WTC11 (cell line): ENCODE results near the gene PKNOX1. TPM values are rescaled to one million over a fixed set of nuclear protein-coding genes. Genes with fewer than 3 reads are reported as not detected.

Experiments
- ATAC-seq: fragments of 200-7000 bp; cut with Tn5 transposase; 2 replicates; pipeline ENCODE4 v1.10.0; 2021; ENCODE audit warnings: mild to moderate bottlenecking, moderate library complexity
- CTCF ChIA-PET: fragments of 300-600 bp; sonication (Branson Sonifier 250); formaldehyde crosslinking; loops from one replicate; lab custom pipeline; 2021; ENCODE audit warnings: antibody characterized with exemption; lab: Charles Lee
- POLR2A ChIA-PET: fragments of 350-600 bp; sonication (Branson Sonifier 250); formaldehyde crosslinking; loops from one replicate; lab custom pipeline; 2021; ENCODE audit warnings: antibody characterized with exemption; lab: Charles Lee
- DNase-seq: peaks from one replicate; pipeline ENCODE4 v3.0.0; 2021; ENCODE audit warnings: low spot score
- H3K27ac Mint-ChIP-seq: 2 replicates; pipeline ENCODE4 v1.8.0; 2021; ENCODE audit warnings: mixed read lengths
- H3K27me3 Mint-ChIP-seq: 2 replicates; pipeline ENCODE4 v1.8.0; 2021; ENCODE audit warnings: low read depth, mild to moderate bottlenecking, moderate library complexity, mixed read lengths
- H3K36me3 Mint-ChIP-seq: 2 replicates; pipeline ENCODE4 v1.8.0; 2021; ENCODE audit warnings: mixed read lengths
- H3K4me1 Mint-ChIP-seq: 2 replicates; pipeline ENCODE4 v1.8.0; 2022; ENCODE audit warnings: mixed read lengths
- H3K4me3 Mint-ChIP-seq: 2 replicates; pipeline ENCODE4 v1.8.0; 2021; ENCODE audit warnings: mild to moderate bottlenecking, moderate library complexity, mixed read lengths
- H3K9me3 Mint-ChIP-seq: 2 replicates; pipeline ENCODE4 v1.8.0; 2021; ENCODE audit warnings: mixed read lengths
- AR ChIP-seq: fragments of 250-450 bp; sonication (Bioruptor Pico); IDR thresholded peaks from 2 replicates; pipeline ENCODE4 v1.9.0; 2021; ENCODE audit warnings: mild to moderate bottlenecking
- CREB1 ChIP-seq: sonication (generic); formaldehyde crosslinking; IDR thresholded peaks from 2 replicates; pipeline ENCODE4 v1.8.0; 2023; ENCODE audit warnings: mild to moderate bottlenecking, missing genetic modification reagents
- ERG ChIP-seq: fragments of 250-450 bp; sonication (Bioruptor Pico); IDR thresholded peaks from 2 replicates; pipeline ENCODE4 v1.8.0; 2021; ENCODE audit warnings: mild to moderate bottlenecking
- ETV6 ChIP-seq: sonication (generic); formaldehyde crosslinking; IDR thresholded peaks from 2 replicates; pipeline ENCODE4 v1.8.1; 2022; ENCODE audit warnings: mild to moderate bottlenecking, missing genetic modification reagents
- IRF1 ChIP-seq: sonication (generic); formaldehyde crosslinking; IDR thresholded peaks from 2 replicates; pipeline ENCODE4 v1.8.0; 2023; ENCODE audit warnings: missing genetic modification reagents
- KAT7 ChIP-seq: sonication (generic); formaldehyde crosslinking; IDR thresholded peaks from 2 replicates; pipeline ENCODE4 v1.8.1; 2023; ENCODE audit warnings: missing genetic modification reagents, mild to moderate bottlenecking, borderline replicate concordance
- MAX ChIP-seq: sonication (generic); formaldehyde crosslinking; IDR thresholded peaks from 2 replicates; pipeline ENCODE4 v1.8.0; 2022; ENCODE audit warnings: mild to moderate bottlenecking, missing genetic modification reagents
- MYBL2 ChIP-seq: sonication (generic); formaldehyde crosslinking; IDR thresholded peaks from 2 replicates; pipeline ENCODE4 v1.8.1; 2023; ENCODE audit warnings: mild to moderate bottlenecking, moderate library complexity, missing genetic modification reagents
- NR1H2 ChIP-seq: sonication (generic); formaldehyde crosslinking; IDR thresholded peaks from 2 replicates; pipeline ENCODE4 v1.9.0; 2021; ENCODE audit warnings: mild to moderate bottlenecking, moderate library complexity, missing genetic modification reagents
- NR2C2 ChIP-seq: sonication (generic); formaldehyde crosslinking; IDR thresholded peaks from 2 replicates; pipeline ENCODE4 v1.8.0; 2022; ENCODE audit warnings: mild to moderate bottlenecking, missing genetic modification reagents
- SMAD3 ChIP-seq: sonication (generic); formaldehyde crosslinking; IDR thresholded peaks from 2 replicates; pipeline ENCODE4 v1.8.0; 2022; ENCODE audit warnings: missing genetic modification reagents, mild to moderate bottlenecking, borderline replicate concordance
- SMAD4 ChIP-seq: sonication (generic); formaldehyde crosslinking; IDR thresholded peaks from 2 replicates; pipeline ENCODE4 v1.8.0; 2022; ENCODE audit warnings: mild to moderate bottlenecking, missing genetic modification reagents
- USF2 ChIP-seq: sonication (generic); formaldehyde crosslinking; IDR thresholded peaks from 2 replicates; pipeline ENCODE4 v1.8.1; 2023; ENCODE audit warnings: mild to moderate bottlenecking, missing genetic modification reagents, moderate library complexity
- ZMAT4 ChIP-seq: fragments of 250-450 bp; sonication (Bioruptor Pico); IDR thresholded peaks from 2 replicates; pipeline ENCODE4 v1.9.0; 2021; ENCODE audit warnings: mild to moderate bottlenecking
- ZNF281 ChIP-seq: sonication (generic); formaldehyde crosslinking; IDR thresholded peaks from 2 replicates; pipeline ENCODE4 v1.8.0; 2023; ENCODE audit warnings: mild to moderate bottlenecking, missing genetic modification reagents
- ZNF425 ChIP-seq: fragments of 250-450 bp; sonication (Bioruptor Pico); conservative IDR thresholded peaks from 2 replicates; pipeline ENCODE4 v1.9.0; 2021; ENCODE audit warnings: mild to moderate bottlenecking
- ZNF532 ChIP-seq: fragments of 250-450 bp; sonication (Bioruptor Pico); IDR thresholded peaks from 2 replicates; pipeline ENCODE4 v1.9.0; 2021; ENCODE audit warnings: mild to moderate bottlenecking, borderline replicate concordance
- total RNA-seq: library from RNA; stranded (reverse); gene quantifications from 3 replicates; pipeline ENCODE4 v1.2.3, GENCODE V29; 2021

Gene PKNOX1
- total RNA-seq, 1 experiment from 2014 or later: 23.0 TPM

- DNase-seq (no peak), ATAC-seq (no peak)
- ChIA-PET CTCF (no interaction called here), POLR2A (no interaction called here)
- no peak for TF ChIP-seq ZNF281 (CRISPR knock-in tag)
- TF ChIP-seq AR (CRISPR knock-in tag): no peak
- TF ChIP-seq SMAD3 (CRISPR knock-in tag): no peak
- no peak for TF ChIP-seq NR1H2 (CRISPR knock-in tag)
- TF ChIP-seq KAT7 (CRISPR knock-in tag): no peak
- TF ChIP-seq ZNF425 (CRISPR knock-in tag): no peak
- TF ChIP-seq ZMAT4 (CRISPR knock-in tag): no peak
- TF ChIP-seq ETV6 (CRISPR knock-in tag): no peak
- no peak for TF ChIP-seq USF2 (CRISPR knock-in tag)
- TF ChIP-seq MYBL2 (CRISPR knock-in tag): no peak
- TF ChIP-seq IRF1 (CRISPR knock-in tag): no peak
- Mint-ChIP-seq H3K27me3 (no peaks in the 10 kb centered on the region), H3K4me1 (0 out of 2 replicates have a peak, but pooled peaks cover 4% of the 10 kb centered on the region), H3K9me3 (no peaks in the 10 kb centered on the region), H3K36me3 (peaks cover 77% of the 10 kb centered on the region), H3K27ac (peak overlapping the region; percentile 76), H3K4me3 (no peak overlapping the region)
Measured at GRCh38 chr21:43025636-43026180, 51.3 kb downstream of the PKNOX1 start.

GRCh38 chr21:43027846-43028731 lies 53.7 kb downstream of the PKNOX1 start:
- POLR2A ChIA-PET: no interaction called here
- peaks cover 79% of the 10 kb centered on the region for H3K36me3 Mint-ChIP-seq
- no peaks in the 10 kb centered on the region for H3K27me3 Mint-ChIP-seq
- CTCF ChIA-PET: no interaction called here
- ATAC-seq: no peak
- no peaks in the 10 kb centered on the region for H3K9me3 Mint-ChIP-seq
- no peak for DNase-seq
- H3K4me1 Mint-ChIP-seq: no peaks in the 10 kb centered on the region
- H3K4me3 Mint-ChIP-seq: no peak overlapping the region
- peak overlapping the region; percentile 67 for H3K27ac Mint-ChIP-seq
- TF ChIP-seq NR2C2 (CRISPR knock-in tag) (no peak), CREB1 (CRISPR knock-in tag) (no peak), MAX (CRISPR knock-in tag) (no peak), SMAD4 (no peak), ZNF532 (no peak), ERG (CRISPR knock-in tag) (no peak)
